Skeletal muscle satellite cell (primary cell): ENCODE results near the gene DDRGK1.

Experiments used
- H3K27me3 ChIP-seq: 2 replicates; pipeline ENCODE4 v1.7.0; 2013; ENCODE audit warnings: low read length; ENCODE audit not compliant: control insufficient read depth, insufficient read depth
- H3K36me3 ChIP-seq: 2 replicates; pipeline ENCODE4 v1.7.0; 2013; ENCODE audit warnings: mild to moderate bottlenecking, control low read depth, low read length; ENCODE audit not compliant: insufficient read depth
- H3K4me1 ChIP-seq: 2 replicates; pipeline ENCODE4 v1.7.0; 2013; ENCODE audit warnings: low read length; ENCODE audit not compliant: control insufficient read depth, insufficient read depth
- H3K4me2 ChIP-seq: 2 replicates; pipeline ENCODE4 v1.7.0; 2013; ENCODE audit warnings: mild to moderate bottlenecking, low read length
- H3K4me3 ChIP-seq: 2 replicates; pipeline ENCODE4 v1.7.0; 2013; ENCODE audit warnings: low read length
- H3K9ac ChIP-seq: 2 replicates; pipeline ENCODE4 v1.7.0; 2013; ENCODE audit warnings: mild to moderate bottlenecking, low read depth, low read length, moderate library complexity
- H3K9me3 ChIP-seq: replicated peaks from 2 replicates; pipeline ENCODE4 v1.7.0; 2013; ENCODE audit warnings: mild to moderate bottlenecking, control low read depth, low read length

The DDRGK1 gene

GRCh38 chr20:3165473-3166337 lies 38.8 kb downstream of the DDRGK1 start:
- H3K4me3 ChIP-seq = no peak overlapping the region
- no peaks in the 10 kb centered on the region for H3K4me1 ChIP-seq
- H3K9me3 ChIP-seq = no peaks in the 10 kb centered on the region
- no peak overlapping the region for H3K4me2 ChIP-seq
- no peaks in the 10 kb centered on the region for H3K27me3 ChIP-seq
- no peaks in the 10 kb centered on the region for H3K36me3 ChIP-seq
- no peak overlapping the region for H3K9ac ChIP-seq

- Histone ChIP-seq H3K36me3 (no peaks in the 10 kb centered on the region), H3K27me3 (no peaks in the 10 kb centered on the region), H3K9me3 (no peaks in the 10 kb centered on the region), H3K4me1 (no peaks in the 10 kb centered on the region), H3K4me2 (peak overlapping the region; percentile 37), H3K9ac (no peak overlapping the region), H3K4me3 (no peak overlapping the region)
These were observed 39.6 kb downstream of the DDRGK1 start for GRCh38 chr20:3164763-3165410.

- Histone ChIP-seq H3K36me3 (no peaks in the 10 kb centered on the region), H3K4me1 (no peaks in the 10 kb centered on the region), H3K9me3 (no peaks in the 10 kb centered on the region), H3K4me2 (peak overlapping the region; percentile 37), H3K9ac (no peak overlapping the region), H3K4me3 (no peak overlapping the region), H3K27me3 (no peaks in the 10 kb centered on the region)
These were observed 40.3 kb downstream of the DDRGK1 start for GRCh38 chr20:3164043-3164762.

GRCh38 chr20:3163099-3164042 lies 41.1 kb downstream of the DDRGK1 start:
- Histone ChIP-seq H3K4me2 (no peak overlapping the region), H3K9ac (no peak overlapping the region), H3K4me3 (no peak overlapping the region), H3K27me3 (no peaks in the 10 kb centered on the region), H3K4me1 (no peaks in the 10 kb centered on the region), H3K9me3 (no peaks in the 10 kb centered on the region), H3K36me3 (no peaks in the 10 kb centered on the region)

- Histone ChIP-seq H3K9me3 (no peaks in the 10 kb centered on the region), H3K9ac (no peak overlapping the region), H3K4me1 (peaks cover 11% of the 10 kb centered on the region), H3K36me3 (no peaks in the 10 kb centered on the region), H3K4me2 (no peak overlapping the region), H3K4me3 (no peak overlapping the region), H3K27me3 (no peaks in the 10 kb centered on the region)
These were observed 42.3 kb downstream of the DDRGK1 start for GRCh38 chr20:3162080-3162611.

- Histone ChIP-seq H3K4me3 (no peak overlapping the region), H3K9ac (no peak overlapping the region), H3K9me3 (no peaks in the 10 kb centered on the region), H3K4me2 (no peak overlapping the region), H3K36me3 (peaks cover 4% of the 10 kb centered on the region), H3K27me3 (no peaks in the 10 kb centered on the region), H3K4me1 (peaks cover 16% of the 10 kb centered on the region)
These were observed 43.0 kb downstream of the DDRGK1 start for GRCh38 chr20:3161316-3162079.

GRCh38 chr20:3160418-3160817 lies 44.1 kb downstream of the DDRGK1 start:
- peaks cover 16% of the 10 kb centered on the region for H3K4me1 ChIP-seq
- peak overlapping the region; percentile 89 for H3K4me2 ChIP-seq
- peaks cover 11% of the 10 kb centered on the region for H3K36me3 ChIP-seq
- H3K4me3 ChIP-seq = no peak overlapping the region
- no peaks in the 10 kb centered on the region for H3K9me3 ChIP-seq
- peak overlapping the region; percentile 95 for H3K9ac ChIP-seq
- H3K27me3 ChIP-seq = no peaks in the 10 kb centered on the region

- H3K4me2 ChIP-seq = peak overlapping the region; percentile 89
- H3K4me1 ChIP-seq = peaks cover 16% of the 10 kb centered on the region
- peaks cover 14% of the 10 kb centered on the region for H3K36me3 ChIP-seq
- H3K9ac ChIP-seq = peak overlapping the region; percentile 95
- H3K27me3 ChIP-seq = no peaks in the 10 kb centered on the region
- peak overlapping the region; percentile 92 for H3K4me3 ChIP-seq
- H3K9me3 ChIP-seq = no peaks in the 10 kb centered on the region
These were observed 45.5 kb downstream of the DDRGK1 start for GRCh38 chr20:3158968-3159431.

GRCh38 chr20:3157817-3158216 lies 46.7 kb downstream of the DDRGK1 start:
- peak overlapping the region; percentile 95 for H3K9ac ChIP-seq
- H3K27me3 ChIP-seq = no peaks in the 10 kb centered on the region
- peaks cover 23% of the 10 kb centered on the region for H3K36me3 ChIP-seq
- H3K4me1 ChIP-seq = peaks cover 16% of the 10 kb centered on the region
- no peaks in the 10 kb centered on the region for H3K9me3 ChIP-seq
- peak overlapping the region; percentile 89 for H3K4me2 ChIP-seq
- H3K4me3 ChIP-seq = peak overlapping the region; percentile 92
